B cell (primary cell): ENCODE data around the gene MANBA.

Source experiments
- EZH2 ChIP-seq: IDR thresholded peaks from 2 replicates; pipeline ENCODE4 v1.6.1; 2012; ENCODE audit warnings: borderline replicate concordance, low read depth, mild to moderate bottlenecking, moderate library complexity, low read length; ENCODE audit not compliant: insufficient read depth, poor library complexity, severe bottlenecking
- TF ChIP-seq, protein P1 (sequence below): fragments of 200-600 bp; IDR thresholded peaks from one replicate; pipeline ENCODE4 v1.8.0; 2022; ENCODE audit warnings: antibody characterized with exemption, mild to moderate bottlenecking

DNA sequence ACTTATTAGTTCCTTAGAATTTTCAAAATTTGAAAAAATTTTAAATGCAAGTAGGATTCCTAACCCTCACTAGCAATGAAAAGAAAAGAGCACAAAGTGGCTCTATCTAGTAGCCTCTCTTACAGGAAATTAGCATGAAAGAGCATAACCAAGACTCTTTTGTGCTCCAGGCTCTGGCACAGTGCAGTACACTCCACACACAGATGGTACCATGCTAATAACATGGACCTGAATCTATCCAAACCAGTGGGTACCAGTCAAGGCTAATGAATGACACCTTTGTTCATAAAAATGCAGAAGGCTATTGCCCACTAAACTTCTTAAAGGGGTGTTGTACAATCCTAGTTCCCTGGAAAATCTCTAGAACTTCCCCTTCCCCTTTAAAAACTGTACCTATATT is 119.0 kb downstream of the MANBA start:
- TF ChIP-seq, protein P1, sequence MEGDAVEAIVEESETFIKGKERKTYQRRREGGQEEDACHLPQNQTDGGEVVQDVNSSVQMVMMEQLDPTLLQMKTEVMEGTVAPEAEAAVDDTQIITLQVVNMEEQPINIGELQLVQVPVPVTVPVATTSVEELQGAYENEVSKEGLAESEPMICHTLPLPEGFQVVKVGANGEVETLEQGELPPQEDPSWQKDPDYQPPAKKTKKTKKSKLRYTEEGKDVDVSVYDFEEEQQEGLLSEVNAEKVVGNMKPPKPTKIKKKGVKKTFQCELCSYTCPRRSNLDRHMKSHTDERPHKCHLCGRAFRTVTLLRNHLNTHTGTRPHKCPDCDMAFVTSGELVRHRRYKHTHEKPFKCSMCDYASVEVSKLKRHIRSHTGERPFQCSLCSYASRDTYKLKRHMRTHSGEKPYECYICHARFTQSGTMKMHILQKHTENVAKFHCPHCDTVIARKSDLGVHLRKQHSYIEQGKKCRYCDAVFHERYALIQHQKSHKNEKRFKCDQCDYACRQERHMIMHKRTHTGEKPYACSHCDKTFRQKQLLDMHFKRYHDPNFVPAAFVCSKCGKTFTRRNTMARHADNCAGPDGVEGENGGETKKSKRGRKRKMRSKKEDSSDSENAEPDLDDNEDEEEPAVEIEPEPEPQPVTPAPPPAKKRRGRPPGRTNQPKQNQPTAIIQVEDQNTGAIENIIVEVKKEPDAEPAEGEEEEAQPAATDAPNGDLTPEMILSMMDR, result no peak
- TF ChIP-seq EZH2, result no peak
